ELR (cell line): ENCODE results near the gene PGBD5.

Source experiments
- DNase-seq: peaks from one replicate; pipeline ENCODE4 v3.0.0-alpha.2; 2015; ENCODE audit warnings: low read depth

Gene PGBD5

GRCh38 chr1:230322421-230322756 lies 103.7 kb downstream of the PGBD5 start:
- DNase-seq = no peak

- no peak for DNase-seq
These were observed 104.3 kb downstream of the PGBD5 start for GRCh38 chr1:230321741-230322420.

- DNase-seq = no peak
These were observed 104.8 kb downstream of the PGBD5 start for GRCh38 chr1:230321341-230321740.

GRCh38 chr1:230320804-230321203 lies 105.3 kb downstream of the PGBD5 start:
- DNase-seq = no peak

- DNase-seq = no peak
These were observed 107.0 kb downstream of the PGBD5 start for GRCh38 chr1:230319014-230319747.

GRCh38 chr1:230317823-230318819 lies 108.0 kb downstream of the PGBD5 start:
- no peak for DNase-seq

GRCh38 chr1:230316864-230317745 lies 109.0 kb downstream of the PGBD5 start:
- no peak for DNase-seq

GRCh38 chr1:230315099-230315498 lies 111.0 kb downstream of the PGBD5 start:
- no peak for DNase-seq

- DNase-seq = no peak
These were observed 112.0 kb downstream of the PGBD5 start for GRCh38 chr1:230314142-230314470.

- no peak for DNase-seq
These were observed 112.5 kb downstream of the PGBD5 start for GRCh38 chr1:230313453-230314141.

- no peak for DNase-seq
These were observed 113.5 kb downstream of the PGBD5 start for GRCh38 chr1:230312676-230313075.

- DNase-seq = peak; percentile 73
These were observed 115.6 kb downstream of the PGBD5 start for GRCh38 chr1:230310381-230311163.

- DNase-seq = no peak
These were observed 116.4 kb downstream of the PGBD5 start for GRCh38 chr1:230309646-230310177.

- no peak for DNase-seq
These were observed 117.3 kb downstream of the PGBD5 start for GRCh38 chr1:230308821-230309220.

GRCh38 chr1:230308039-230308438 lies 118.1 kb downstream of the PGBD5 start:
- peak; percentile 74 for DNase-seq

GRCh38 chr1:230307213-230307612 lies 118.9 kb downstream of the PGBD5 start:
- no peak for DNase-seq

- DNase-seq = no peak
These were observed 120.0 kb downstream of the PGBD5 start for GRCh38 chr1:230306169-230306568.

- DNase-seq = peak; percentile 25
These were observed 122.3 kb downstream of the PGBD5 start for GRCh38 chr1:230303822-230304221.

GRCh38 chr1:230303069-230303468 lies 123.1 kb downstream of the PGBD5 start:
- DNase-seq = no peak

- no peak for DNase-seq
These were observed 124.3 kb downstream of the PGBD5 start for GRCh38 chr1:230301822-230302221.
